ENCODE results near the gene ABHD2. TPM values are rescaled to one million over a fixed set of nuclear protein-coding genes. Genes with fewer than 3 reads are reported as not detected.
A peak's percentile ranks its signal among the peaks of the same experiment; 100 is the strongest.
"Not testable (repeated sequence)": the region's sequence is repeated elsewhere in the genome, so short reads cannot be mapped to it uniquely, and the experiment has no call there.

The ABHD2 gene
- total RNA-seq, 1 donor: 168 TPM

GRCh38 chr15:89118481-89118989, 30.3 kb downstream of the ABHD2 start:
- peak in 1 of 3 donors; percentile 34 for DNase-seq (ENCODE audit: low read depth in 2 of 3, low spot score in 2 of 3)

DNA sequence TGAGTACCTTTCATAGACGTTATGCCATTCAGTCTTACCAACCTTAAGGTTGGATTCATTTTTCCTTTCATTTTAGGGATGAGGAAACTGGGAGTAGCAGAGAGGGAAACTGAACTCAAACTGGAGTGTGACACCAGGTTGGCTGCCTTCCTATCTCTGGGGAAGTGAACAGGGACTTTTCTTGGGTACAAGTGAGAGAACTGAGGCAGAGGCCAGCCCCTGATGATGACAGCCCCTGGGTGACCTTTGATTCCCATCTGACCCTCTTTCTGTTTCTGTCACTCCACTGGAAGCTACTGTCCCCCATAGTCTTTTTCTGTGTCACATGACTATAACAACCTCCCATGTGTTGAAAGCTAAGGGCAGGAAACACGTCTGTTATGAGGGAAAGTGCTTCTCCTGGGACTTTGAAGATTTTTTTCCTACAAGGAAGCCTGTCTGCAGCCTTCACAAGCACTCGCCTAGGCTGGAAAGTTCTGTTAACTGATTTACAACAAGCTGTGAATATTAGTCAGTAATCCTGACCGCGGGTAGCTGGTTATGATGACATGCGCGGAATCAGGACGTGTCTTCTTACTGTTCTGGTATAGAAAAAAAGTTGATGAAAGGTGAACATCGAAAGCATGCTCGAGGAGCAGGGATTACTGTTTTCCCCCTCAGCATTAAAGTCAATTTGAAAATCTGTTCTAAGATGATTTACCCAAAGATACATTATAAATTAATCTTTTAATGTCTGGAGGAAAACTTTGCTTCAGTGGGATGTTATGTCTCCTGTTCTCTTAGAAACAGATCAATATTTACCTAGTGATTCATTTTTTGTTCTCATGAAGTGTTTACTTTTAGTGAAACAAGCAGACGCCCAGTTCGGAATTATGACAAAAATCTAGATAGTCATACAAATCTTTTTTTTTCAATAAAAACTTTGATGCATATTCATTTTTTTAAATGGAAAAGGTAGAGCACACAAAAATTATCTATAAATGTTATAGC, 31.5 kb downstream of the ABHD2 start:
- DNase-seq (ENCODE audit: low read depth in 2 of 3, low spot score in 2 of 3): no peak

- not testable (repeated sequence) for DNase-seq (ENCODE audit: low read depth in 2 of 3, low spot score in 2 of 3)
These were observed 32.3 kb downstream of the ABHD2 start for GRCh38 chr15:89120479-89121000.

DNA sequence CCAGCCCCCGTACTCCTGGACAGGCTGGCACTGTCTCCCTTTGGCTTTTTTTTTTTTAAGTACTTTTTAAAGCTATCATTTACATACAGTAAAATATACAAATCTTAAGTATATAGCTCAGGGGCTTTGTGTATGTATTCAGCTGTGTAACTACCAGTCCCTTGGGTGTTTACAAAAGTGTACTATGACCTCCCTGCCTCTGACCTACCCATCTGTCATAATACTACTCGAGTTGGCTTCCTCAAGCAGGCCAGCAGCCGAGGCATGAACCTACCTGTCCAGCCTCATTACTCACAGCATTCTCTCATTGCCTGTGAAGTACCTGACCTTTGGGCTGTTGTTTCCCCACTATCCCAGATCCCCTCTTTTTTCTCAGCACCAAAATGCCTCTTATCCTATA, 33.2 kb downstream of the ABHD2 start:
- no peak for DNase-seq (ENCODE audit: low read depth in 2 of 3, low spot score in 2 of 3)

- no peak for DNase-seq (ENCODE audit: low read depth in 2 of 3, low spot score in 2 of 3)
These were observed 34.4 kb downstream of the ABHD2 start for GRCh38 chr15:89122505-89123180.

DNA sequence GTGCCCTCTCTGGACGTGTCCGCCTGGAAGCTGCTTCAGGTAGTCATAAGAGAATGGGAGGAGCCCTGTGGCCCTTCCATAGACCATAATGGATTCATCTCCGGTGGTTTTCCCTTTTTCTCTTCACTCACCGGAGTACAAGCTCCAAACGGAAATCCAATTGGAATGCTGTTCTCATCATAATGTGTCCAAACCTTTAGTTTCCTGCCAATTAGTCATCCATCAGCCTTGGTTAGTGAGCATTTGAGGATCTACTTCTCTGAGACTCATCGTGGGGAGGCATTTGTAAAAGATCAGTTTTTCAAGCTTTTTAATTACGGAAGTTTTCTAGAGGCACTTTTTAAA, 34.9 kb downstream of the ABHD2 start:
- no peak for DNase-seq (ENCODE audit: low read depth in 2 of 3, low spot score in 2 of 3)

DNA sequence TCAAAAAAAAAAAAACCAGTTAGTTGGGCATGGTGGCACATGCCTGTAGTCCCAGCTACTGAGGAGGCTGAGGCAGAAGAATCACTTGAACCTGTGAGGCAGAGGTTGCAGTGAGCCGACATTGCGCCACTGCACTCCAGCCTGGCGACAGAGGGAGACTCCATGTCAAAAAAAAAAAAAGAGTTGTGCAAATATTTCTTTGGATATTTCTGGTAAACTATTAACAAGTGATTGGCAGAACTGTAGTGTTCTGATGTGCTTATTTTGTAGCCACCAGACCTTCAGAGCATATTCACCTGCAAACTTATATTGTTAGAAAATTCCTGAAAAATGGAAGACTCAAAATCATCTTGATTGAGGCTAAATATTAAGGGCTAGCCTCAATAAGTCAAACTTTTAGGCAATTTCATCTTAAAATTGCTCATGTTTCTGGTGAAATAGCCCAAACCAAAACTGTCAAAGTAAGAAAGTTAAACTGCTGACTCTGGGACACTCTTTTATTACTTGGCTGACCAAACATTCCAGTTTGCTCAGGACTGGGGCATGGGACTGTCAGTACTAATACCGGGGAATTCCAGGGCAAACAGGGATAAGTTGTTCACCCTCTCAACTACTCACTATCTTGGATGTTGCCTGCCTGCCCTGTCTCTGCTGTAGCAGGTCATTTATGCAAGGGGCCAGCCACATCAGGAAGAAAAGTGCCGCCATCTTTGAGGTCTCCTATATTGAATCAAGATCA, 37.0 kb downstream of the ABHD2 start:
- no peak for DNase-seq (ENCODE audit: low read depth in 2 of 3, low spot score in 2 of 3)

GRCh38 chr15:89126009-89126408, 37.8 kb downstream of the ABHD2 start:
- DNase-seq (ENCODE audit: low read depth in 2 of 3, low spot score in 2 of 3): no peak

- DNase-seq (ENCODE audit: low read depth in 2 of 3, low spot score in 2 of 3): peak in 1 of 3 donors; percentile 21
These were observed 38.9 kb downstream of the ABHD2 start for GRCh38 chr15:89127054-89127702.

DNA sequence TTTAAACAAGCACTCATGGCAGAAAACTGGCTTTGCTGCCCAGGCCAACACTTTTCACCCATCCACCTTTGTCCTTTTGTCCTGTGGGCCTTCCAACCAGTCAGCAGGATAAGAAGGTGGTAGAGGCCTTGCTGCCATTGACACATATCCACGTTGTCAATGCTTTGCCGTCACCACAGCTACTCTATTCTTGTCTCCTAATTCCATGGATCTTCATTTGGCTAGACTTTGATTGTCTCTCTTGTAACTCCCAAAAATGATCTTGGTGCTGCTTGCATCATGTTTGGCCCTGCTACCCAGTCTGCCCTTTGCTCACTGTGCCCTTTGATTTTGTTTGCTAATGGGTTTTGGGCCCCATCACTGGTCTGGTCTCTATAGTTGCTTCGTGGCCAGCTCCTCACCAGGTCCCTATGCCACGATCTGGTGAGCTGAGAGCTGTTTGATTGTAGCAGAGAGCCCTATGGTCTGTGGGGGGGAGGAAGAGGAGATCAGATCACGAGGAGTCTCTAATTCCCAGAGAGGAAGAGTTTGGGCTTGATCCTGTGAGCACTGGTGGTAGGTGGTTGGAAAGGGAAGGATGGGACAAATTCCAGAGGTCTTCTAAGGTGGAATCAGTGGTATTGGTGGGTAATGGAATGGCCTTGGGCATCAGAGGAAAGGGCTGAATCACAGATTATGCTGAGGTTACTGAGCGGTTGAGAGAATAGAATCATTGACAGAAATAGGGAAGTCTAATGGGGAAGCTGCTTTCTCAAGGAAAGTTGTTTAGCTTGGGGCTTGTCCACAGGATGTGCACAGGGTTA, 40.3 kb downstream of the ABHD2 start:
- DNase-seq (ENCODE audit: low read depth in 2 of 3, low spot score in 2 of 3): peak in 2 of 3 donors; percentile 39 to 66

DNA sequence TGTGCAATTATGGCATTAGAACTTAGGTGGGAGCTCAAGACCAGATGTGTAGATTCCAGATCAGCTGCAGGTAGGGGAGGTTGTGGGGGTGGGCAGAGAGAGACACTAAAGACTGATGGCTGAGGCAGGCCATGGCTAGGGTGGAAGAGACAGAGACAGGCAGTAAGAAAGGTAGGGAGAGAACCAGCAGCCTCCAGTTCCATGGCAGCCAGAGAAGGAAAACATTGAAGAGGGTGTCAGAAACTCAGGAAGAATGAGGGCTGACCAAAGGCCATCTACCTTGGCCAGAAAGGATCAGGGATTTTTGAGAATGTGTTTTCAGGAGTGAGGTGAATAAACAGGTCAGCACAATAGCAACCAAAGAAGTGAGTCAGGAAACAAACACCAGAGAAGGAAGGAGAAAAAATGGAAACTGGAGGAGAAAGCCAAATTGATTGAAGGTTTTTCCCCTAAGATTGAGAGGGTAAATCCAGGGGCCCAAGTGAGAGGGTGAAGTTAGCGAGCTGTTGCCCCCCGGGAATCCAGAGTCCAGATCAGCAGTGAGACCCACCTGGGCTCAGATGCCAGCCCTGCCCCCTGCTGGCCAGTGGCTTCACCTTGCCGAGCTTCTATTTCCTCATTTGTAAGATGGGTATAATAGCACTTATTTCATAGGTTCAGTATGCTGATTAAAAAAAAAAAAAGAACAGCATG, 41.0 kb downstream of the ABHD2 start:
- peak; percentile 34 to 42 (median 37) for DNase-seq (ENCODE audit: low read depth in 2 of 3, low spot score in 2 of 3)

DNA sequence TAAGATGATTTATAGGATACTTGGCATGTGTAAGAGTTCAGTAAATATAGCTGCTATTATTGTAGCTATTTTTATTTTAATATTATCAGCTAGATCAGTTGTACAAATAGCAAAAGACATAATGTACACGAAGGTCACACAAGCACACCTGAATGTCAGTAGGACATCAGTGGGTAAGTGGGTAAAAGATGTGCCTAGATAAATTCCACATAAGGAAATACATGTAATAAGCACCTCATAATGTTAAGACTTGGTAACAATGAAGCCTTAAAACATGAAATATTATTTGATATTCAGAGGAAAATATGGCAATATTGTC, 41.5 kb downstream of the ABHD2 start:
- no peak for DNase-seq (ENCODE audit: low read depth in 2 of 3, low spot score in 2 of 3)

- peak in 2 of 3 donors; percentile 75 to 76 for DNase-seq (ENCODE audit: low read depth in 2 of 3, low spot score in 2 of 3)
These were observed 41.9 kb downstream of the ABHD2 start for GRCh38 chr15:89130201-89130600.

GRCh38 chr15:89131731-89132130, 43.5 kb downstream of the ABHD2 start:
- no peak for DNase-seq (ENCODE audit: low read depth in 2 of 3, low spot score in 2 of 3)

- peak in 2 of 3 donors; percentile 59 to 61 for DNase-seq (ENCODE audit: low read depth in 2 of 3, low spot score in 2 of 3)
These were observed 44.6 kb downstream of the ABHD2 start for GRCh38 chr15:89132611-89133507.

- not testable (repeated sequence) for DNase-seq (ENCODE audit: low read depth in 2 of 3, low spot score in 2 of 3)
These were observed 47.3 kb downstream of the ABHD2 start for GRCh38 chr15:89135387-89136077.

DNA sequence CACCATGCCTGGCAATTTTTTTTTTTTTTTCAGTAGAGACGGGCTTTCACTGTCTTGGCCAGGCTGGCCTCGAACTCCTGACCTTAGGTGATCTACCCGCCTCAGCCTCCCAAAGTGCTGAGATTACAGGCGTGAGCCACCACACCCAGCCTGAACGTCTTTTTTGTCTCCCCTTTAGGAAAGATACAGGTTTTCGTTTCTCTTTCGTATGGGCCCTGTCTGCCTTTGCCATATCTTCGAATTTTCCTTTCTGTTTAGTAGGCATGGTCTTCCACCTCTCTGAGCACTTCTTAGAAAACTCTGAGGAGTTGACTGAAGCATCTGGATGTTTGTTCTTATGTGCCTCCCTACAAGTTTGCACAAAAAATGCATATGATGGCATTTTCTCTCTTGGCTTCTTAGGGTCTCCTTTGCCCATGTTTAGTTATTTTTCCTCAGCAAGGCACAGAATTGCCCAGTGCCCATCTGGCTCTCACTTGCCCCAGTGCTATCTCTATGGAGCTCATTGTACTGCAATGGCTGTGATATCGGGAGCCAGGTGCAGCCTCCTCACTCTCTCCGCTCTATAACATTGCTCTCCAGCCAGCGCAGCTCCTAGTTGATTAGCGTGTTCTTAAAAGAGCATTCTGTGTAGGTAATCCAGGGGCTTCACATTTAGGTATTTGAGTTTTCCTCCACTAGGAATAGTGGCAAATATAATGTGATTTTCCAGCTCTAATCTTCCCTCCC, 48.0 kb downstream of the ABHD2 start:
- no peak for DNase-seq (ENCODE audit: low read depth in 2 of 3, low spot score in 2 of 3)
